GM12872 (cell line): ENCODE data around the gene VSTM1.

Experiments used
- CTCF ChIP-seq: IDR thresholded peaks from 3 replicates; pipeline ENCODE4 v1.5.1; 2011; ENCODE audit warnings: low read depth, mild to moderate bottlenecking, low read length, moderate library complexity; ENCODE audit not compliant: insufficient read depth

VSTM1 gene

DNA sequence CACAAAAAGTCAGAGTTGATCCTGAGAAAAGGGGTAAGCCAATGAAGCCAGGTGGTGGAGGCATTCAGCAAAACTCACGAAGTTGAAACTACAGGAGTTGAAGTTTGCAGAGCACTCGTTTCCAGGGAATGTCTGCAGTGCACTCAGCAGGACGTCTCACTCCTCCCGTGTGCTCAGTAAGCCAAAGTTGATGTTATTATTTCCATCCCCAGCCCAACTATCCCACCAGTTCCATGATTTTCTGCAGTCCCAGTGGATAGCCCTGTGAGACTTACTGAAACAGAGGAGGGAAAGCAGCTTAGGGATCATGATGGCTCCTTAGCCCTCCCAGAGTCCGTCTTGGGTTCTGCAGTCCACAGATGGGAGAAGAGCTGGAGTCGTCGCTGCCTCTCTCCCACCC is 17.3 kb upstream of the VSTM1 start, which contains the start of gene TARM1:
TARM1 (minus strand) TSS at position 334 of the 400 bp plus-strand sequence; CDS start at position 309, 25 bp downstream.
- no peak for TF ChIP-seq CTCF

DNA sequence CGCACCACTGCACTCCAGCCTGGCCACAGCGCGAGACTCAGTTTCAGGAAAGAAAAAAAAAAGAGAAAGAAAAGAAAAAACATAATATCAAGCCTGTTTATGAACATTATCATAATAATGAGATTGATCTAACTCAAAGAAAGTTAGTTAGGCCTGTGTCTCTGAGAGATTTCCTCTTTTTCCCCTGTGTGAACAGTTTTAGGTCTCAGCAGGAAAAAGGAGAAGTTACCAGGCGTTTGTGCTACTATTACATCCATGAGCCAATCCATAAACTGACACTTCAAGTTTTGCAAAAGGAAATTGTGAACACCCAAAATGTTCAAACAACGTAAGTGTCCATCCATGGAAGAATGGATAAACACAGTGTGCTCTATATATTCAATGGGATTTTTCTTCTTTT is 13.6 kb upstream of the VSTM1 start:
- no peak for TF ChIP-seq CTCF

GRCh38 chr19:54074851-54075250 is 11.2 kb upstream of the VSTM1 start:
- TF ChIP-seq CTCF, result no peak

GRCh38 chr19:54073829-54074228 is 10.1 kb upstream of the VSTM1 start:
- TF ChIP-seq CTCF, result no peak

DNA sequence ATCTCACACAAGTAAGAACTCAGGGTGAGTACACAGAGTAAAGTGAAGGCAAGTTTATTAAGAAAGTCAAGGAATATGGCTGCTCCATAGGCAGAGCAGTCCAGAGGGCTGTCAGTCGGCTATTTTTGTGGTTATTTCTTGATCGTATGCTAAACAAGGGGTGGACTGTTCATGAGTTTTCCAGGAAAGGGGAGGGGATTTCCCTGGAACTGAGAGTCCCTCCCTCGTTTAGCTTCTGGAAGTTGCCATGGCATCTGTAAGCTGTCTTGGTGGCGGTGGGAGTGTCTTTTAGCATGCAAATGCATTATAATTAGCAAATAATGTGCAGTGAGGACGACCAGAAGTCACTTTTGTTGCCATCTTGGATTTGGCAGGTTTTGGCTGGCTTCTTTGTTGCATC is 5.8 kb upstream of the VSTM1 start:
- TF ChIP-seq CTCF, result no peak

DNA sequence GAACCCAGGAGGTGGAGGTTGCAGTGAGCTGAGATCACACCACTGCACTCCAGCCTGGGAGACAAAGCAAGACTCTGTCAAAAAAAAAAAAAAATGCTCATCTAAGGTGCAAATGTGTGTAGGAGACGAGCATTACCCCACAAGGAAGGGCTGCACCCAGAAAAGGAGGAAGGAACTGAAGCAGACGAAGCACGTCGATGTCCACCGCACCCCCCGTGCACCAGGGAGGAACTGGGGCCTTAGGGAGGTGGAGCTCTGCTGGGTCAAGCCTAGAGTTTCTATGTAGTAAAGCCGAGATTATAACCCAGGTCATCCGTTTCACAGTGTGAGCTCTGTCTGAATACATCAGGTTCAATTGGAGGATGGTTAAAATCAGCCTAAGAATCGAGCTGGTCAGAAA is 1.1 kb downstream of the VSTM1 start:
- TF ChIP-seq CTCF, result no peak

DNA sequence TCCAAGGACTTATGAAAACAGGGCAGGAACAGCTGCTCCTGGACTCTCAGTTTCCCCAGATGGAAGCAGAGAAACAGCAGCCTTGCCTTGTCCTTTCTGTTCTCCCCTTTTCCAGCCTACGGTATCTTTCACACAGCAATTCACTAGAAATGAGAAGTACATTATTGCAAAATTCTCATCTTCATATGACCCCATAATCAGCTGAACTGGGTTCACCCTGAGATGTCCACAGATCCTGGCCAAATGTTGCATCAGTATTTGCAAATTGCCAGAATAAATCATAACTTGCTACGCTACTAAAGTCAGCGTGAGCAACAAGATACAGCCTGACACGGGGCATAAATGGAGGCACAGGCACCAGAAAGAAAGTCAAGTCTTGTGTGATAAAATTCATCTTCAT is 16.1 kb downstream of the VSTM1 start:
- TF ChIP-seq CTCF, result no peak

DNA sequence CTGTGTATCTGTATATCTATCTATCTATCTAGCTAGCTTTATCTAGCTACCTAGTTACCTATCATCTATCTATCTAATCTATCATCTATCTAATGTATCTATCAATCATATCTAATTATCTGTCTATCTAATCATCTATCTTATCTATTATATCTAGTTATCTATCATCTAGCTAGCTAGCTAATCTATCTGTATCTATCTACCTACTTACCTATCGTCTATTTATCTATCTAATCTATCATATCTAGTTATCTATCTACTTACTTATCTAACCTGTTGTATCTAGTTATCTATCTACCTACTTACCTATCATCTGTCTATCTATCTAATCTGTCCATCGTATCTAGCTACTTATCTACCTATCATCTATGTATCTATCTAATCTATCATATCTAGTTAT is 17.9 kb downstream of the VSTM1 start:
- TF ChIP-seq CTCF, result no peak
